ENCODE data around the gene HSPA12B. TPM values are rescaled to one million over a fixed set of nuclear protein-coding genes. Genes with fewer than 3 reads are reported as not detected.

Gene HSPA12B
- total and polyA plus RNA-seq, 9 of the 15 experiments (the other 6 are each of a cell fraction or from before 2014, with no cell fraction given), result 0.03 to 0.07 TPM; not detected in 7

DNA sequence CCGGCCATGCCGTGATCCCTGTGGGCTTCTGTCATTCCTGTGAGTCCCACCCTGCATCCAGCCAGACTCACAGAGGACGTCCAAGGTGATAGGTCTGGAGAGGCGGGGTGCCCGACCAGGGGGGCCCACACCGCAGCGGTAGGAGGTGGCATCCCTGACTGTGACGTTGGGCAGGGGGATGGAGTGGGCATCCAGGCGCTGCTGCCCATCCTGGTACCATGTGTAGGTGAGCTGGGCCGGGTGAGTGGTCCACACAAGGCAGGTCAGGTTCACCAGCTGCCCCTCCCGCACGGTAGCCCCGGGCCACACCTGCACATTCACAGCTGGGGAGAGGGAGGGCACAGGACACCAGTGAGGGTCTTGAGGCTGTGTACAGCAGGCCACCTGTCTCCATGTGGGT lies 39.1 kb upstream of the HSPA12B start:
- no peak overlapping the region for H3K9ac ChIP-seq (ENCODE audit: insufficient read depth in 1 of 2, low read depth in 2 of 2, low read length in 2 of 2)
- H3K9me3 ChIP-seq (replicated peaks; ENCODE audit: control insufficient read depth, insufficient read depth, low read depth, low read length), result no peaks in the 10 kb centered on the region
- ATAC-seq (no peak), FAIRE-seq (no peak), DNase-seq (ENCODE audit: extremely low read depth in 1 of 4, low spot score in 3 of 4) (no peak)
- peaks cover 0 to 38% of the 10 kb centered on the region in 2 experiments; a peak in 2 of 5 replicates for H3K4me1 ChIP-seq (replicated peaks in 1 of 2; ENCODE audit: control insufficient read depth in 2 of 2, insufficient read depth in 2 of 2, low read length in 2 of 2)
- ChIA-PET CTCF (ENCODE audit: low intra/inter-chr PET ratio) (no interaction called here), POLR2A (no interaction called here)
- no peak overlapping the region for H3K4me2 ChIP-seq (ENCODE audit: insufficient read depth, low read length)
- H3K9me1 ChIP-seq (ENCODE audit: control insufficient read depth, insufficient read depth, low read length), result no peaks in the 10 kb centered on the region
- peaks cover 0 to 14% of the 10 kb centered on the region in 2 experiments; a peak in 3 of 5 replicates for H3K27me3 ChIP-seq (ENCODE audit: control insufficient read depth in 2 of 2, insufficient read depth in 2 of 2, low read length in 2 of 2)
- WGBS (ENCODE audit: insufficient coverage, low coverage, missing lambda C conversion rate), result 2% methylated on average over 8 of the region's 13 CpGs
- H3K4me3 ChIP-seq, result no peak overlapping the region
- TF ChIP-seq ATF7 (IDR thresholded peaks at IDR 0.05) (no peak), RBM22 (IDR thresholded peaks at IDR 0.05; ENCODE audit: low read depth, low read length, poor library complexity, severe bottlenecking) (no peak), GABPA (tag; conservative IDR thresholded peaks at IDR 0.05; ENCODE audit: low read depth) (no peak), MCM3 (IDR thresholded peaks at IDR 0.05) (no peak), ZNF217 (CRISPR knock-in tag; IDR thresholded peaks at IDR 0.05) (no peak), FIP1L1 (IDR thresholded peaks at IDR 0.05; ENCODE audit: low read depth, low read length, poor library complexity, severe bottlenecking) (no peak), EWSR1 (IDR thresholded peaks at IDR 0.05; ENCODE audit: borderline replicate concordance, low read depth, partially characterized antibody) (no peak), KLF1 (tag; IDR thresholded peaks at IDR 0.05) (no peak), XRCC5 (IDR thresholded peaks at IDR 0.05; ENCODE audit: low read depth, low read length) (no peak), NR2F6 (CRISPR knock-in tag; IDR thresholded peaks at IDR 0.05) (no peak)
- TF ChIP-seq, protein P1, sequence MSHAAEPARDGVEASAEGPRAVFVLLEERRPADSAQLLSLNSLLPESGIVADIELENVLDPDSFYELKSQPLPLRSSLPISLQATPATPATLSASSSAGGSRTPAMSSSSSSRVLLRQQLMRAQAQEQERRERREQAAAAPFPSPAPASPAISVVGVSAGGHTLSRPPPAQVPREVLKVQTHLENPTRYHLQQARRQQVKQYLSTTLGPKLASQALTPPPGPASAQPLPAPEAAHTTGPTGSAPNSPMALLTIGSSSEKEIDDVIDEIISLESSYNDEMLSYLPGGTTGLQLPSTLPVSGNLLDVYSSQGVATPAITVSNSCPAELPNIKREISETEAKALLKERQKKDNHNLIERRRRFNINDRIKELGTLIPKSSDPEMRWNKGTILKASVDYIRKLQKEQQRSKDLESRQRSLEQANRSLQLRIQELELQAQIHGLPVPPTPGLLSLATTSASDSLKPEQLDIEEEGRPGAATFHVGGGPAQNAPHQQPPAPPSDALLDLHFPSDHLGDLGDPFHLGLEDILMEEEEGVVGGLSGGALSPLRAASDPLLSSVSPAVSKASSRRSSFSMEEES (CRISPR knock-in tag; IDR thresholded peaks at IDR 0.05), result no peak
- TF ChIP-seq, protein P2, sequence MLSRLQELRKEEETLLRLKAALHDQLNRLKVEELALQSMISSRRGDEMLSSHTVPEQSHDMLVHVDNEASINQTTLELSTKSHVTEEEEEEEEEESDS (CRISPR knock-in tag; IDR thresholded peaks at IDR 0.05), result no peak
- no TSS peak for BruUV-seq (replicated peaks)
- no peak overlapping the region for H3K27ac ChIP-seq (ENCODE audit: extremely low read depth, low read depth, low read length)
- H4K20me1 ChIP-seq (replicated peaks; ENCODE audit: control insufficient read depth, insufficient read depth, low read length), result no peaks in the 10 kb centered on the region
- no peak overlapping the region for H2AFZ ChIP-seq (ENCODE audit: low read depth, low read length)
- H3K36me3 ChIP-seq (ENCODE audit: control insufficient read depth, insufficient read depth, low read length), result no peaks in the 10 kb centered on the region
- in situ Hi-C loops (cut with MboI), result no loop called here
- no peaks in the 10 kb centered on the region for H3K79me2 ChIP-seq (ENCODE audit: control insufficient read depth, insufficient read depth, low read length)
- intact Hi-C loops (cut with micrococcal nuclease), result no loop called here

All from K562 (cell line).